HG03103 (cell line): ENCODE data around the gene FAM181B.

Source experiments
- ATAC-seq: cut with Tn5 transposase; IDR thresholded peaks from one replicate; pipeline ENCODE4 v1.9.1; 2021; ENCODE audit warnings: low read depth; ENCODE audit not compliant: unreplicated experiment

The FAM181B gene

GRCh38 chr11:82733444-82734119 is at the start of gene FAM181B:
Gene FAM181B (minus strand): TSS chr11:82733864. CDS start chr11:82733729, 135 bp downstream.
- ATAC-seq, result no peak

- ATAC-seq, result no peak
These were observed 49.2 kb upstream of the FAM181B start for GRCh38 chr11:82782825-82783374.

GRCh38 chr11:82778776-82779175 is 45.1 kb upstream of the FAM181B start:
- ATAC-seq, result no peak

- no peak for ATAC-seq
These were observed 42.7 kb upstream of the FAM181B start for GRCh38 chr11:82776377-82776776.

- peak; percentile 97 for ATAC-seq
These were observed 42.2 kb upstream of the FAM181B start for GRCh38 chr11:82775736-82776346.

- ATAC-seq, result no peak
These were observed 41.6 kb upstream of the FAM181B start for GRCh38 chr11:82775218-82775617.

GRCh38 chr11:82771781-82772180 is 38.1 kb upstream of the FAM181B start:
- ATAC-seq, result no peak

- ATAC-seq, result no peak
These were observed 33.5 kb upstream of the FAM181B start for GRCh38 chr11:82767123-82767522.

- ATAC-seq, result no peak
These were observed 31.9 kb upstream of the FAM181B start for GRCh38 chr11:82765466-82766034.

GRCh38 chr11:82763167-82763566 is 29.5 kb upstream of the FAM181B start:
- no peak for ATAC-seq

GRCh38 chr11:82759649-82760048 is 26.0 kb upstream of the FAM181B start:
- no peak for ATAC-seq

GRCh38 chr11:82757660-82758357 is 24.1 kb upstream of the FAM181B start:
- no peak for ATAC-seq

GRCh38 chr11:82756765-82757639 is 23.3 kb upstream of the FAM181B start:
- ATAC-seq, result no peak

- no peak for ATAC-seq
These were observed 20.7 kb upstream of the FAM181B start for GRCh38 chr11:82754410-82754809.

GRCh38 chr11:82753921-82754320 is 20.3 kb upstream of the FAM181B start:
- ATAC-seq, result no peak

GRCh38 chr11:82752801-82753200 is 19.1 kb upstream of the FAM181B start:
- no peak for ATAC-seq

- ATAC-seq, result peak; percentile 55
These were observed 17.0 kb upstream of the FAM181B start for GRCh38 chr11:82750643-82751139.

GRCh38 chr11:82747471-82747870 is 13.8 kb upstream of the FAM181B start:
- ATAC-seq, result no peak

- ATAC-seq, result no peak
These were observed 4.4 kb upstream of the FAM181B start for GRCh38 chr11:82738091-82738490.

- no peak for ATAC-seq
These were observed 436 bp upstream of the FAM181B start for GRCh38 chr11:82734120-82734479.
